HepG2 (cell line): ENCODE data around the gene LTA. TPM values are rescaled to one million over a fixed set of nuclear protein-coding genes. Genes with fewer than 3 reads are reported as not detected.

ENCODE experiments used
- ATAD3A ChIP-seq: sonication (generic); formaldehyde crosslinking; IDR thresholded peaks from 2 replicates; pipeline ENCODE4 v1.4.0; 2020; ENCODE audit warnings: missing genetic modification reagents
- CENPX ChIP-seq: sonication (generic); formaldehyde crosslinking; IDR thresholded peaks from 2 replicates; pipeline ENCODE4 v1.9.0; 2021; ENCODE audit warnings: mild to moderate bottlenecking, missing genetic modification reagents, moderate library complexity
- DPF2 ChIP-seq: sonication (generic); formaldehyde crosslinking; IDR thresholded peaks from 2 replicates; pipeline ENCODE4 v1.4.0; 2020; ENCODE audit warnings: mild to moderate bottlenecking, low read depth, missing genetic modification reagents, borderline replicate concordance
- EEA1 ChIP-seq: sonication (generic); formaldehyde crosslinking; IDR thresholded peaks from 2 replicates; pipeline ENCODE4 v1.5.1; 2020; ENCODE audit warnings: mild to moderate bottlenecking, missing genetic modification reagents, borderline replicate concordance
- ELK4 ChIP-seq: sonication (generic); formaldehyde crosslinking; IDR thresholded peaks from 2 replicates; pipeline ENCODE4 v1.9.0; 2021; ENCODE audit warnings: missing genetic modification reagents, borderline replicate concordance
- MAX ChIP-seq: IDR thresholded peaks from 2 replicates; pipeline ENCODE4 v1.6.1; 2012; ENCODE audit warnings: inconsistent platforms
- RAD21 ChIP-seq: fragments of 450-650 bp; formaldehyde crosslinking; IDR thresholded peaks from 2 replicates; pipeline ENCODE4 v1.5.0; 2020; ENCODE audit warnings: mild to moderate bottlenecking
- RBAK ChIP-seq: sonication (generic); formaldehyde crosslinking; IDR thresholded peaks from 2 replicates; pipeline ENCODE4 v1.5.1; 2020; ENCODE audit warnings: mild to moderate bottlenecking, missing genetic modification reagents
- RXRA ChIP-seq: sonication (generic); formaldehyde crosslinking; IDR thresholded peaks from 2 replicates; pipeline ENCODE4 v1.5.1; 2020; ENCODE audit warnings: missing genetic modification reagents
- SKIL ChIP-seq: sonication (generic); formaldehyde crosslinking; IDR thresholded peaks from 2 replicates; pipeline ENCODE4 v1.8.0; 2022; ENCODE audit warnings: missing genetic modification reagents, mild to moderate bottlenecking, moderate library complexity, borderline replicate concordance
- ZBTB8A ChIP-seq: sonication (generic); formaldehyde crosslinking; IDR thresholded peaks from 2 replicates; pipeline ENCODE4 v1.4.0; 2020; ENCODE audit warnings: mild to moderate bottlenecking, low read depth, missing genetic modification reagents, borderline replicate concordance
- ZC3H4 ChIP-seq: sonication (generic); formaldehyde crosslinking; IDR thresholded peaks from 2 replicates; pipeline ENCODE4 v1.4.0; 2020; ENCODE audit warnings: missing genetic modification reagents, borderline replicate concordance
- ZMYM4 ChIP-seq: sonication (generic); formaldehyde crosslinking; IDR thresholded peaks from 2 replicates; pipeline ENCODE4 v1.8.1; 2023; ENCODE audit warnings: mild to moderate bottlenecking, missing genetic modification reagents
- ZNF780A ChIP-seq: sonication (generic); formaldehyde crosslinking; IDR thresholded peaks from 2 replicates; pipeline ENCODE4 v1.8.0; 2022; ENCODE audit warnings: mild to moderate bottlenecking, missing genetic modification reagents, moderate library complexity
- polyA plus RNA-seq, 8 experiments: library from polyadenylated mRNA; depleted of rRNA in 3 of 8; stranded (reverse) in 7 of 8; unstranded in 1 of 8; fragments of >200 nt; fragmentation: Illumina TruSeq in 4 of 8; extraction: Trizol in 4 of 8; gene quantifications; 2 replicates each; pipeline versions ENCODE4 v1.2.1 to v1.2.3, GENCODE V29; 2011 to 2016; ENCODE audit warnings: low read depth in 4 of 8, missing spikeins in 1 of 8, mixed read lengths in 1 of 8; ENCODE audit not compliant: insufficient read depth in 1 of 8
- total RNA-seq, 5 experiments: library from RNA; depleted of rRNA; stranded (reverse); fragments of >200 nt; fragmentation: Illumina TruSeq; extraction: Trizol; gene quantifications; 2 replicates each; pipeline ENCODE4 v1.2.3, GENCODE V29; 2016; ENCODE audit warnings: low read depth in 1 of 5
- TF ChIP-seq, protein P1 (sequence below): conservative IDR thresholded peaks from 2 replicates; pipeline ENCODE4 v1.6.1; 2018; ENCODE audit warnings: missing genetic modification reagents
- TF ChIP-seq, protein P2 (sequence below): sonication (generic); formaldehyde crosslinking; IDR thresholded peaks from 2 replicates; pipeline ENCODE4 v1.5.0; 2020; ENCODE audit warnings: mild to moderate bottlenecking, missing genetic modification reagents, borderline replicate concordance
- TF ChIP-seq, protein P3 (sequence below): sonication (generic); formaldehyde crosslinking; IDR thresholded peaks from 2 replicates; pipeline ENCODE4 v1.4.0; 2020; ENCODE audit warnings: missing genetic modification reagents

The LTA gene
- total and polyA plus RNA-seq, 2 of the 13 experiments (the other 11 are each of a cell fraction or from before 2014, with no cell fraction given) = 0.09 TPM; not detected in 1

DNA sequence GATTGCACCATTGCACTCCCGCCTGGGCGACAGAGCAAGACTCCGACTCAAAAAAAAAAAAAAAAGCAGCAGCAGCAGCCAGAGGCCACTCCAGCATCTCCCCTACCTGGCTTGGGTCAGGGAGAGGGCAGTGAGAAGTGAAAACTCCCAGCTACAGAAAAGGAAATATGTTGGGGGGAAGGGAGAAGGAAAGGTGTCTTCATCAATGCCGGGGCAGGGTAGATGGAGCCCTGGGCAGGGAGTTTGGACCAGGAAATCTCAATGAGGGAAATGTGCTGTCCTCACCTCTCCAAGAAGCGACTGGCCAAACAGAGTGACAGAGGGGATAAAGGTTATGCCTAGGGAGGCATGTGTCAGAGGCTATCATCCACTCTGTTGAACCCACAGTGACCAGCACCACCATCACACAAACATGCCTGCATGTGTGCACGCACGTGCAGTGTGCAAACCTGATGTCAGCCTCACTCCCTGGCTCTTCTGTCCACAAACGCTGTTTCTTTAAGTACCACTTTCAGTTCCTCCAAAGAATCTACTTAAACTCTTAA lies 42.1 kb downstream of the LTA start (continued):
- peak; percentile 59; the same call in 1 of the 2 replicates for TF ChIP-seq MAX
- TF ChIP-seq CENPX (CRISPR knock-in tag) = no peak
- no peak for TF ChIP-seq EEA1 (CRISPR knock-in tag)
- no peak for TF ChIP-seq DPF2
- TF ChIP-seq ZBTB8A (CRISPR knock-in tag) = no peak
- TF ChIP-seq ZNF780A (CRISPR knock-in tag) = no peak
- TF ChIP-seq, protein P1, sequence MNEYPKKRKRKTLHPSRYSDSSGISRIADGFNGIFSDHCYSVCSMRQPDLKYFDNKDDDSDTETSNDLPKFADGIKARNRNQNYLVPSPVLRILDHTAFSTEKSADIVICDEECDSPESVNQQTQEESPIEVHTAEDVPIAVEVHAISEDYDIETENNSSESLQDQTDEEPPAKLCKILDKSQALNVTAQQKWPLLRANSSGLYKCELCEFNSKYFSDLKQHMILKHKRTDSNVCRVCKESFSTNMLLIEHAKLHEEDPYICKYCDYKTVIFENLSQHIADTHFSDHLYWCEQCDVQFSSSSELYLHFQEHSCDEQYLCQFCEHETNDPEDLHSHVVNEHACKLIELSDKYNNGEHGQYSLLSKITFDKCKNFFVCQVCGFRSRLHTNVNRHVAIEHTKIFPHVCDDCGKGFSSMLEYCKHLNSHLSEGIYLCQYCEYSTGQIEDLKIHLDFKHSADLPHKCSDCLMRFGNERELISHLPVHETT = no peak
- TF ChIP-seq ZMYM4 (CRISPR knock-in tag) = no peak
- TF ChIP-seq RBAK (CRISPR knock-in tag) = no peak
- no peak for TF ChIP-seq SKIL (CRISPR knock-in tag)
- no peak for TF ChIP-seq ZC3H4
- no peak for TF ChIP-seq RAD21 (CRISPR knock-in tag)
- no peak for TF ChIP-seq ELK4
- TF ChIP-seq, protein P2, sequence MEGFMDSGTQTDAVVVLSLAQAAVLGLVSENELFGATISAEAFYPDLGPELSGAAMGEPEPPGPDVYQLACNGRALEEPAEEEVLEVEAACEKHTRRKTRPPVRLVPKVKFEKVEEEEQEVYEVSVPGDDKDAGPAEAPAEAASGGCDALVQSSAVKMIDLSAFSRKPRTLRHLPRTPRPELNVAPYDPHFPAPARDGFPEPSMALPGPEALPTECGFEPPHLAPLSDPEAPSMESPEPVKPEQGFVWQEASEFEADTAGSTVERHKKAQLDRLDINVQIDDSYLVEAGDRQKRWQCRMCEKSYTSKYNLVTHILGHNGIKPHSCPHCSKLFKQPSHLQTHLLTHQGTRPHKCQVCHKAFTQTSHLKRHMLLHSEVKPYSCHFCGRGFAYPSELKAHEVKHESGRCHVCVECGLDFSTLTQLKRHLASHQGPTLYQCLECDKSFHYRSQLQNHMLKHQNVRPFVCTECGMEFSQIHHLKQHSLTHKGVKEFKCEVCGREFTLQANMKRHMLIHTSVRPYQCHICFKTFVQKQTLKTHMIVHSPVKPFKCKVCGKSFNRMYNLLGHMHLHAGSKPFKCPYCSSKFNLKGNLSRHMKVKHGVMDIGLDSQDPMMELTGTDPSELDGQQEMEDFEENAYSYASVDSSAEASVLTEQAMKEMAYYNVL = no peak
- 0 out of 2 replicates have a peak, but pooled peaks have one; percentile 25 for TF ChIP-seq RXRA (CRISPR knock-in tag)
- TF ChIP-seq, protein P3, sequence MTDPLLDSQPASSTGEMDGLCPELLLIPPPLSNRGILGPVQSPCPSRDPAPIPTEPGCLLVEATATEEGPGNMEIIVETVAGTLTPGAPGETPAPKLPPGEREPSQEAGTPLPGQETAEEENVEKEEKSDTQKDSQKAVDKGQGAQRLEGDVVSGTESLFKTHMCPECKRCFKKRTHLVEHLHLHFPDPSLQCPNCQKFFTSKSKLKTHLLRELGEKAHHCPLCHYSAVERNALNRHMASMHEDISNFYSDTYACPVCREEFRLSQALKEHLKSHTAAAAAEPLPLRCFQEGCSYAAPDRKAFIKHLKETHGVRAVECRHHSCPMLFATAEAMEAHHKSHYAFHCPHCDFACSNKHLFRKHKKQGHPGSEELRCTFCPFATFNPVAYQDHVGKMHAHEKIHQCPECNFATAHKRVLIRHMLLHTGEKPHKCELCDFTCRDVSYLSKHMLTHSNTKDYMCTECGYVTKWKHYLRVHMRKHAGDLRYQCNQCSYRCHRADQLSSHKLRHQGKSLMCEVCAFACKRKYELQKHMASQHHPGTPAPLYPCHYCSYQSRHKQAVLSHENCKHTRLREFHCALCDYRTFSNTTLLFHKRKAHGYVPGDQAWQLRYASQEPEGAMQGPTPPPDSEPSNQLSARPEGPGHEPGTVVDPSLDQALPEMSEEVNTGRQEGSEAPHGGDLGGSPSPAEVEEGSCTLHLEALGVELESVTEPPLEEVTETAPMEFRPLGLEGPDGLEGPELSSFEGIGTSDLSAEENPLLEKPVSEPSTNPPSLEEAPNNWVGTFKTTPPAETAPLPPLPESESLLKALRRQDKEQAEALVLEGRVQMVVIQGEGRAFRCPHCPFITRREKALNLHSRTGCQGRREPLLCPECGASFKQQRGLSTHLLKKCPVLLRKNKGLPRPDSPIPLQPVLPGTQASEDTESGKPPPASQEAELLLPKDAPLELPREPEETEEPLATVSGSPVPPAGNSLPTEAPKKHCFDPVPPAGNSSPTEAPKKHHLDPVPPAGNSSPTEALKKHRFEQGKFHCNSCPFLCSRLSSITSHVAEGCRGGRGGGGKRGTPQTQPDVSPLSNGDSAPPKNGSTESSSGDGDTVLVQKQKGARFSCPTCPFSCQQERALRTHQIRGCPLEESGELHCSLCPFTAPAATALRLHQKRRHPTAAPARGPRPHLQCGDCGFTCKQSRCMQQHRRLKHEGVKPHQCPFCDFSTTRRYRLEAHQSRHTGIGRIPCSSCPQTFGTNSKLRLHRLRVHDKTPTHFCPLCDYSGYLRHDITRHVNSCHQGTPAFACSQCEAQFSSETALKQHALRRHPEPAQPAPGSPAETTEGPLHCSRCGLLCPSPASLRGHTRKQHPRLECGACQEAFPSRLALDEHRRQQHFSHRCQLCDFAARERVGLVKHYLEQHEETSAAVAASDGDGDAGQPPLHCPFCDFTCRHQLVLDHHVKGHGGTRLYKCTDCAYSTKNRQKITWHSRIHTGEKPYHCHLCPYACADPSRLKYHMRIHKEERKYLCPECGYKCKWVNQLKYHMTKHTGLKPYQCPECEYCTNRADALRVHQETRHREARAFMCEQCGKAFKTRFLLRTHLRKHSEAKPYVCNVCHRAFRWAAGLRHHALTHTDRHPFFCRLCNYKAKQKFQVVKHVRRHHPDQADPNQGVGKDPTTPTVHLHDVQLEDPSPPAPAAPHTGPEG (CRISPR knock-in tag) = no peak
- no peak for TF ChIP-seq ATAD3A
